ENCODE measurements around the gene GOLGA6D. TPM values are rescaled to one million over a fixed set of nuclear protein-coding genes. Genes with fewer than 3 reads are reported as not detected.
"Not testable (repeated sequence)": the region's sequence is repeated elsewhere in the genome, so short reads cannot be mapped to it uniquely, and the experiment has no call there.

The GOLGA6D gene
- total RNA-seq, 1 donor from 2014 or later, result not detected

GRCh38 chr15:75252285-75252684 lies 30.4 kb upstream of the GOLGA6D start:
- H3K27ac Mint-ChIP-seq (ENCODE audit: unreplicated experiment); H3K36me3 Mint-ChIP-seq (ENCODE audit: unreplicated experiment); H3K4me1 Mint-ChIP-seq (ENCODE audit: unreplicated experiment); H3K4me3 Mint-ChIP-seq (ENCODE audit: unreplicated experiment); H3K9me3 Mint-ChIP-seq (ENCODE audit: unreplicated experiment); DNase-seq (ENCODE audit: extremely low spot score, unreplicated experiment): not testable (repeated sequence)
- peaks cover 55% of the 10 kb centered on the region for H3K27me3 Mint-ChIP-seq (ENCODE audit: unreplicated experiment)
- peak; percentile 9 for TF ChIP-seq CTCF (IDR thresholded peaks at IDR 0.05)

- not testable (repeated sequence) for H3K4me3 Mint-ChIP-seq (ENCODE audit: unreplicated experiment); H3K36me3 Mint-ChIP-seq (ENCODE audit: unreplicated experiment); H3K9me3 Mint-ChIP-seq (ENCODE audit: unreplicated experiment); DNase-seq (ENCODE audit: extremely low spot score, unreplicated experiment); H3K4me1 Mint-ChIP-seq (ENCODE audit: unreplicated experiment); H3K27ac Mint-ChIP-seq (ENCODE audit: unreplicated experiment); H3K27me3 Mint-ChIP-seq (ENCODE audit: unreplicated experiment)
Observed at GRCh38 chr15:75258034-75258433, 24.6 kb upstream of the GOLGA6D start, which contains the start of gene GOLGA6C. Gene GOLGA6C, plus strand, starts transcription at chr15:75258334. Its CDS starts 265 bp downstream, at chr15:75258599.

- not testable (repeated sequence) for H3K27ac Mint-ChIP-seq (ENCODE audit: unreplicated experiment)
Observed at GRCh38 chr15:75258620-75259343, 23.9 kb upstream of the GOLGA6D start.

GRCh38 chr15:75259873-75260272 lies 22.8 kb upstream of the GOLGA6D start:
- H3K27me3 Mint-ChIP-seq (ENCODE audit: unreplicated experiment); H3K36me3 Mint-ChIP-seq (ENCODE audit: unreplicated experiment); H3K27ac Mint-ChIP-seq (ENCODE audit: unreplicated experiment); DNase-seq (ENCODE audit: extremely low spot score, unreplicated experiment); H3K4me3 Mint-ChIP-seq (ENCODE audit: unreplicated experiment); H3K9me3 Mint-ChIP-seq (ENCODE audit: unreplicated experiment); H3K4me1 Mint-ChIP-seq (ENCODE audit: unreplicated experiment): not testable (repeated sequence)

More at GRCh38 chr15:75258620-75259343, 23.9 kb upstream of the GOLGA6D start:
- H3K27me3 Mint-ChIP-seq (ENCODE audit: unreplicated experiment); H3K9me3 Mint-ChIP-seq (ENCODE audit: unreplicated experiment); H3K4me3 Mint-ChIP-seq (ENCODE audit: unreplicated experiment); H3K36me3 Mint-ChIP-seq (ENCODE audit: unreplicated experiment); H3K4me1 Mint-ChIP-seq (ENCODE audit: unreplicated experiment): not testable (repeated sequence)
- peak; percentile 78 for DNase-seq (ENCODE audit: extremely low spot score, unreplicated experiment)

GRCh38 chr15:75273751-75274359 lies 8.8 kb upstream of the GOLGA6D start:
- H3K9me3 Mint-ChIP-seq (ENCODE audit: unreplicated experiment); H3K27ac Mint-ChIP-seq (ENCODE audit: unreplicated experiment); H3K4me3 Mint-ChIP-seq (ENCODE audit: unreplicated experiment); H3K4me1 Mint-ChIP-seq (ENCODE audit: unreplicated experiment); H3K27me3 Mint-ChIP-seq (ENCODE audit: unreplicated experiment); DNase-seq (ENCODE audit: extremely low spot score, unreplicated experiment); H3K36me3 Mint-ChIP-seq (ENCODE audit: unreplicated experiment): not testable (repeated sequence)

GRCh38 chr15:75274509-75275107 lies 8.0 kb upstream of the GOLGA6D start:
- peak; percentile 94 for DNase-seq (ENCODE audit: extremely low spot score, unreplicated experiment)
- not testable (repeated sequence) for H3K27ac Mint-ChIP-seq (ENCODE audit: unreplicated experiment)

GRCh38 chr15:75275617-75276016 lies 7.0 kb upstream of the GOLGA6D start:
- H3K27ac Mint-ChIP-seq (ENCODE audit: unreplicated experiment); H3K4me3 Mint-ChIP-seq (ENCODE audit: unreplicated experiment): not testable (repeated sequence)
- DNase-seq (ENCODE audit: extremely low spot score, unreplicated experiment), result peak; percentile 79

More at GRCh38 chr15:75274509-75275107, 8.0 kb upstream of the GOLGA6D start:
- not testable (repeated sequence) for H3K4me3 Mint-ChIP-seq (ENCODE audit: unreplicated experiment); H3K27me3 Mint-ChIP-seq (ENCODE audit: unreplicated experiment); H3K36me3 Mint-ChIP-seq (ENCODE audit: unreplicated experiment); H3K4me1 Mint-ChIP-seq (ENCODE audit: unreplicated experiment); H3K9me3 Mint-ChIP-seq (ENCODE audit: unreplicated experiment)
- peak; percentile 66 for TF ChIP-seq CTCF (IDR thresholded peaks at IDR 0.05)

GRCh38 chr15:75278497-75278896 lies 4.1 kb upstream of the GOLGA6D start:
- not testable (repeated sequence) for H3K27me3 Mint-ChIP-seq (ENCODE audit: unreplicated experiment); H3K36me3 Mint-ChIP-seq (ENCODE audit: unreplicated experiment); H3K27ac Mint-ChIP-seq (ENCODE audit: unreplicated experiment); H3K9me3 Mint-ChIP-seq (ENCODE audit: unreplicated experiment); H3K4me3 Mint-ChIP-seq (ENCODE audit: unreplicated experiment); H3K4me1 Mint-ChIP-seq (ENCODE audit: unreplicated experiment)
- peak; percentile 46 for DNase-seq (ENCODE audit: extremely low spot score, unreplicated experiment)

More at GRCh38 chr15:75275617-75276016, 7.0 kb upstream of the GOLGA6D start:
- H3K4me1 Mint-ChIP-seq (ENCODE audit: unreplicated experiment); H3K27me3 Mint-ChIP-seq (ENCODE audit: unreplicated experiment); H3K9me3 Mint-ChIP-seq (ENCODE audit: unreplicated experiment); H3K36me3 Mint-ChIP-seq (ENCODE audit: unreplicated experiment): not testable (repeated sequence)

GRCh38 chr15:75284152-75284551 lies 1.5 kb downstream of the GOLGA6D start:
- not testable (repeated sequence) for H3K4me3 Mint-ChIP-seq (ENCODE audit: unreplicated experiment); H3K36me3 Mint-ChIP-seq (ENCODE audit: unreplicated experiment); H3K9me3 Mint-ChIP-seq (ENCODE audit: unreplicated experiment); H3K4me1 Mint-ChIP-seq (ENCODE audit: unreplicated experiment); H3K27ac Mint-ChIP-seq (ENCODE audit: unreplicated experiment); H3K27me3 Mint-ChIP-seq (ENCODE audit: unreplicated experiment); DNase-seq (ENCODE audit: extremely low spot score, unreplicated experiment)

GRCh38 chr15:75293660-75294059 lies 11.0 kb downstream of the GOLGA6D start:
- not testable (repeated sequence) for H3K4me1 Mint-ChIP-seq (ENCODE audit: unreplicated experiment); H3K9me3 Mint-ChIP-seq (ENCODE audit: unreplicated experiment); H3K27me3 Mint-ChIP-seq (ENCODE audit: unreplicated experiment); H3K4me3 Mint-ChIP-seq (ENCODE audit: unreplicated experiment); H3K36me3 Mint-ChIP-seq (ENCODE audit: unreplicated experiment); H3K27ac Mint-ChIP-seq (ENCODE audit: unreplicated experiment)
- peak; percentile 82 for DNase-seq (ENCODE audit: extremely low spot score, unreplicated experiment)
